ENCODE results near the gene LRMDA.

The LRMDA gene

DNA sequence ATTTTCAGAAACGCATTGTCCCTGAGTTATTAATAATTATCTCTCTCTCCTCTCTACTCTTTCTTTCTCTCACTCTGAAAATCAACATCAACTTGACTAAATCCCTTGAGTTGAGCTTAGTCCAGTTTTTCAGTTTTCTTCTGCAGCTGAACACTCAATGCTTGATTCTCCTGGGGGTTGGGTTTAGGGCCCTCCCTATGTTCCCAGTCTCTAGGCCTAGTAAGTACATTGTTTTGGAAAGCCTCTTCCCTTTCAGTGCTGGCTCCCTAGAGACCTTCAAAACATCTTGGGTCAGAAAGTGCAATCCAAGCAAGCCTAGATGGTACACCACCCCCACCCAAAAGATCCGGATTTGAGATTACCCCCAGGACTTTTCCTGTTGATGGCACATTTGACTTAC, 488.5 kb downstream of the LRMDA start:
- H3K4me3 ChIP-seq (IDR thresholded peaks at IDR 0.05; ENCODE audit: insufficient read depth, low read depth, low read length) = no peak overlapping the region
- H2AFZ ChIP-seq (ENCODE audit: low read depth) = no peak overlapping the region
- TF ChIP-seq, protein P1, sequence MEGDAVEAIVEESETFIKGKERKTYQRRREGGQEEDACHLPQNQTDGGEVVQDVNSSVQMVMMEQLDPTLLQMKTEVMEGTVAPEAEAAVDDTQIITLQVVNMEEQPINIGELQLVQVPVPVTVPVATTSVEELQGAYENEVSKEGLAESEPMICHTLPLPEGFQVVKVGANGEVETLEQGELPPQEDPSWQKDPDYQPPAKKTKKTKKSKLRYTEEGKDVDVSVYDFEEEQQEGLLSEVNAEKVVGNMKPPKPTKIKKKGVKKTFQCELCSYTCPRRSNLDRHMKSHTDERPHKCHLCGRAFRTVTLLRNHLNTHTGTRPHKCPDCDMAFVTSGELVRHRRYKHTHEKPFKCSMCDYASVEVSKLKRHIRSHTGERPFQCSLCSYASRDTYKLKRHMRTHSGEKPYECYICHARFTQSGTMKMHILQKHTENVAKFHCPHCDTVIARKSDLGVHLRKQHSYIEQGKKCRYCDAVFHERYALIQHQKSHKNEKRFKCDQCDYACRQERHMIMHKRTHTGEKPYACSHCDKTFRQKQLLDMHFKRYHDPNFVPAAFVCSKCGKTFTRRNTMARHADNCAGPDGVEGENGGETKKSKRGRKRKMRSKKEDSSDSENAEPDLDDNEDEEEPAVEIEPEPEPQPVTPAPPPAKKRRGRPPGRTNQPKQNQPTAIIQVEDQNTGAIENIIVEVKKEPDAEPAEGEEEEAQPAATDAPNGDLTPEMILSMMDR (conservative IDR thresholded peaks at IDR 0.05; ENCODE audit: low read depth, low read length) = no peak
- no peak overlapping the region for H3K4me2 ChIP-seq
- H3K27me3 ChIP-seq (ENCODE audit: insufficient read depth, low read depth) = no peaks in the 10 kb centered on the region
- H3K79me2 ChIP-seq (ENCODE audit: insufficient read depth, low read depth) = no peaks in the 10 kb centered on the region
- H3K9ac ChIP-seq = no peak overlapping the region
- no peaks in the 10 kb centered on the region for H3K36me3 ChIP-seq (ENCODE audit: insufficient read depth)
- no peaks in the 10 kb centered on the region for H4K20me1 ChIP-seq (ENCODE audit: insufficient read depth)
- no peaks in the 10 kb centered on the region for H3K4me1 ChIP-seq (ENCODE audit: low read depth, poor library complexity, severe bottlenecking)
- no peak overlapping the region for H3K27ac ChIP-seq

DNA sequence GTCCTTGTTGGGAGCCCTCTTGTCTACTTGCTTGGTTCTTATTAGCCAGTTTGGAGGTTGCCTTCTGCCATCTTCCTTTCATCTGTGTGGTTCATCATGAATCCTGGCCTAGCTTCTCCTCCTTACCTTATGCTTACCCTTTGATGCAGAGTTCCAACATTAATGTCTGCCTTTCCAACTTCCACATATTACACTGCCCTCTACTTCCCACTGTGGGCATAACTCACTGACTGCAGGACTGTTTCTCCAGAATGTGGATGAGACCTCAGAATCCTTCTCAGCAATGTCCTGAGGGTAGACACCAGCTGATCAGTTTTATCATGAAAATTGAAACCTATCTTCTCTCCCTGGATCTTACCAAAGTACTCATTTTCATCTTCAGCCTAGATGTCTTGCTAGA, 491.0 kb downstream of the LRMDA start:
- Histone ChIP-seq H3K4me3 (IDR thresholded peaks at IDR 0.05; ENCODE audit: insufficient read depth, low read depth, low read length) (no peak overlapping the region), H3K4me2 (no peak overlapping the region), H2AFZ (ENCODE audit: low read depth) (no peak overlapping the region), H3K27ac (no peak overlapping the region), H3K27me3 (ENCODE audit: insufficient read depth, low read depth) (no peaks in the 10 kb centered on the region), H3K36me3 (ENCODE audit: insufficient read depth) (no peaks in the 10 kb centered on the region), H4K20me1 (ENCODE audit: insufficient read depth) (no peaks in the 10 kb centered on the region), H3K79me2 (ENCODE audit: insufficient read depth, low read depth) (no peaks in the 10 kb centered on the region), H3K9ac (no peak overlapping the region), H3K4me1 (ENCODE audit: low read depth, poor library complexity, severe bottlenecking) (no peaks in the 10 kb centered on the region)
- TF ChIP-seq, protein P1 (conservative IDR thresholded peaks at IDR 0.05; ENCODE audit: low read depth, low read length) = no peak

DNA sequence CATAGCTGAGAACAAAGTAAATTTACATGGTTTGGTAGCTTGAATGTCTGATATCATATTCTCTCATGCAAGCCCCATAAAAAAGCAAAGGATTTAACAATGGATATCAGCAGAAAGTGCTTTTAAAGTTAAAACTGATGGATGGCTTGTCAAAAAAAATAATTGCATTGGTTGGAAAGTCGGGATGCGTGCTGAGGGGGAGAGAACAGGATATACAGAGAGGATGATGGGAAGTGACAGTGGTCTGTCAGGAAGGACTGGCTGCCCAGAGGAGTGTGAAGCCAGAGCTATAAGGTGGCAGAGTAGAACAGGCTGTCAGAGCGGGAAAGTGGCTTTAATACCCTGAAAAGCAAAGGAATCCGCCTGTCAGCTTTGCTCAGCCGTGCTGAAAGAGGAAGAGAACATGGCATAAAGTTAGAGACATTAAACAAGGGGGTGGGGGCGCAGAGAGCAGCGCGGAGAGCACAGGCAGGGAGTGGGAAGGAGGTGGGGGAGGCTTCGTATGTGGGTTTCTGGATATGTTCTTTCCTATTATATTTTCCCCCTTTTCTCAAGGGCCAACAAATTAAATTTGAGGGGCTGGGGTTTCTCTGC, 493.0 kb downstream of the LRMDA start:
- H3K79me2 ChIP-seq (ENCODE audit: insufficient read depth, low read depth) = no peaks in the 10 kb centered on the region
- no peaks in the 10 kb centered on the region for H3K27me3 ChIP-seq (ENCODE audit: insufficient read depth, low read depth)
- H3K4me2 ChIP-seq = no peak overlapping the region
- H3K27ac ChIP-seq = no peak overlapping the region
- no peaks in the 10 kb centered on the region for H4K20me1 ChIP-seq (ENCODE audit: insufficient read depth)
- no peaks in the 10 kb centered on the region for H3K36me3 ChIP-seq (ENCODE audit: insufficient read depth)
- H3K9ac ChIP-seq = no peak overlapping the region
- no peak overlapping the region for H3K4me3 ChIP-seq (IDR thresholded peaks at IDR 0.05; ENCODE audit: insufficient read depth, low read depth, low read length)
- no peaks in the 10 kb centered on the region for H3K4me1 ChIP-seq (ENCODE audit: low read depth, poor library complexity, severe bottlenecking)
- H2AFZ ChIP-seq (ENCODE audit: low read depth) = no peak overlapping the region
- TF ChIP-seq, protein P1 (conservative IDR thresholded peaks at IDR 0.05; ENCODE audit: low read depth, low read length) = no peak

DNA sequence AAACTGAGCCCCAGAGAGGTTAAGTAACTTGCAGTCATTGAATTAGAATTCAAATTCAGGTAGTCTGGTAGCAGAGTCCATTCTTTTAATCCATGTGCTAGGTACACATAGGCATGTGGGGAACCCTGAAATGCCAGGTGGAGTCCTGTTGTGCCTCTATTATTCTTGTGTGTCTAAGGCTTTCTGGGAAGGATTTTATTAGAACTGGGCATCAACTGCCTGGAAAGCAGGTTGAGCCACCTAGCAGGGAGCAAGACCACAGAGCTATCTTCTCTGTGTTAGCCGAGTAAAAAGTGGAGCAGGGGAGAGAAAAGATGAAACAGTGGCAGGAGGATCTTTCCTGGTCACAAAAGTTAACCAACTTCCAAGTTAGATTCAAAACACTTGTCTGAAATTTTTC, 494.6 kb downstream of the LRMDA start:
- Histone ChIP-seq H3K27me3 (ENCODE audit: insufficient read depth, low read depth) (no peaks in the 10 kb centered on the region), H3K9ac (no peak overlapping the region), H3K4me3 (IDR thresholded peaks at IDR 0.05; ENCODE audit: insufficient read depth, low read depth, low read length) (no peak overlapping the region), H3K4me2 (no peak overlapping the region), H3K36me3 (ENCODE audit: insufficient read depth) (no peaks in the 10 kb centered on the region), H4K20me1 (ENCODE audit: insufficient read depth) (no peaks in the 10 kb centered on the region), H2AFZ (ENCODE audit: low read depth) (no peak overlapping the region), H3K4me1 (ENCODE audit: low read depth, poor library complexity, severe bottlenecking) (no peaks in the 10 kb centered on the region), H3K27ac (no peak overlapping the region), H3K79me2 (ENCODE audit: insufficient read depth, low read depth) (no peaks in the 10 kb centered on the region)
- TF ChIP-seq, protein P1 (conservative IDR thresholded peaks at IDR 0.05; ENCODE audit: low read depth, low read length) = no peak
